T follicular helper cell (primary cell): ENCODE results near the gene LSM10.

Experiments
- DNase-seq: peaks from one replicate; pipeline ENCODE4 v3.0.0-alpha.2; 2020; ENCODE audit warnings: low read depth

The LSM10 gene

DNA sequence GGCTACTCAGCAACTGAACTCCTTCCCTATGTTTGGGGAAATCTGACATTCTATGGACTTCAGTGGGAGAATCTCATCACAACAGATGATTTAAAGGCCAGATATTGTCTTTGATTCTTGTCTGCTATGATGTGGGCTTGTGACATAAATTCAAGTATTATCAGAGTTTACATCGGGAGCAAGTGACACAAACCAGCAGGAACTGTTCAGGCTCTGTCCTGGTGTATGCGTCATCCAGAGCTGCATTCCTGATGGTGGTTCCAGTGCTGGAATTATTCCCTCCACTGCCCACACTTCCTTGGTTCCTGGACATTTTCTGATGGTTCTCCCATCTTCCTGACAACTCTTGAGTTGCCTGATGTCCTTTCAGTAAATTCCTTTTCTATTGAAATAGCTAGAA is 10.8 kb upstream of the LSM10 start:
- DNase-seq = no peak

DNA sequence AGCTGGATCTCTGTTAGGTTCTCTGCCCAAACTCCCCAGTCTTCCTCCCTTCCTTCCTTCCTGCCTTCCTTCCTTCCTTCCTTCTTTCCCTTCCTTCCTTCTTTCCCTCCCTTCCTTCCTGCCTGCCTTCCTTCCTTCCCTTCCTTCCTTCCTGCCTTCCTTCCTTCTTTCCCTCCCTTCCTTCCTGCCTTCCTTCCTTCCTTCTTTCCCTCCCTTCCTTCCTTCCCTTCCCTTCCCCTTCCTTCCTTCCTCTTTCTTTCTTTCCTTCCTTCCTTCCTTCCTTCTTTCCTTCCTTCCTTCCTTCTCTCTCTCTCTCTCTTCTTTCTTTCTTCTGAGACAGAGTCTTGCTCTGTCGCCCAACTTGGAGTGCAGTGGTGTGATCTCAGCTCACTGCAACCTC is 8.7 kb upstream of the LSM10 start:
- no peak for DNase-seq

DNA sequence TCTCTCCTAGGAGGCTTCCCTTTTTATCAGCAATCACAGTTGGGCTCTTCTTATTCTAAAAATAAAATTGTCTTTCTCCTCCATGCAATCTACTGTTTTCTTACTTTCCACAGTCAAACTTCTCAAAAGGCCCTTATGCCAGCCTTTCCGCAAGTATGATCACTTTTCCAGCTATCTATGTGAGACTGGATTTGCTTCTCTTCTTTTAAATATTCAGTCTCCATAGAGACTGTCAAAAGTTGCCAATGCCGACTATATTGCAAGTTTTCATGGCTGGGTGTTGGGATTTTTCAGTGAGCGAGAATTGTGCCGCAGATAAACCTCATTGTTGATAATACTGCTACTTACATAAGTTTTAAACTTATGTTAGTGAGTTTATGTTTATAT is 4.8 kb upstream of the LSM10 start:
- DNase-seq = no peak

DNA sequence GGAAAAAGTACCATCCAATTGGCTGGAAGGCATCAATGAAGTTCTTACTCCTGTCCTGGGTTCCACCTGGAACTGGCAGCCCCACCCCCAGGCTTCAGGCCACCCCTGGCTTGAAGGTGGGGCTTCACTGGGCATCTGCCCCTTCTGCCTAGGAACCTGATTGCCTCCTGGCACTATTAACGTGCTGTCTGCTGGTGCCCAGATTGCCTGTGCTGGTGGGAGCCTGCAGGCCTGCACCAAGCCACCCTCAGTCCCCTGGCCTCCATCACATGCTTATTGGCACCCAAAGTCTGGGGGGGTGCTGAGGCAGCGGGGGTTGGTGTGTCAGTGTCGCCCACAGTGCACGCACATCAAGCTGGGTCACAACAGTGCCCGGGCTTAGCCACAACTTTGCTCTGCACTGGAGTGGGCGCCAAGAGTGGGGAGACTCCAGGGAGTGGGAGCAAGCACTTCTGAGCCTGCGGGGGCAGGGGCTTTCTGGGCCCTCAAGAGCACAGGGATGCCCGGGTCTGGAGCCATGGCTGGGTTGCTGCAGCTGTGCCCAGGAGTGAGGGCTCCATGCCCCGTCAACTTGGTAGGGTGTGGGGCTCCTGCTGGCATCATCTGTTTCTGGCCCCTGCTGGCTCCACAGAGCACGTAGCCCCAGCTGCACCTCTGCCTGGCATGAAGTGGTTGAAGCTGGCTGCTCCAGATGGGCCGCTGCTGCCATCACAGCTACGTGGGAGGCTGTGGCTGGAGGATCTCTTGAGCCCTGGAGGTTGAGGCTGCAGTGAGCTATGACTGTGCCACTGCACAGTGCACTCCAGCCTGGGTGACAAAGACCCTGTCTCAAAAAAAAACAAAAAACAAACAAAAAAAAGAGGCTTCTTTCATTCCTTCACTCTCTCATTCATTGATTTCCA is 4.1 kb upstream of the LSM10 start:
- no peak for DNase-seq

DNA sequence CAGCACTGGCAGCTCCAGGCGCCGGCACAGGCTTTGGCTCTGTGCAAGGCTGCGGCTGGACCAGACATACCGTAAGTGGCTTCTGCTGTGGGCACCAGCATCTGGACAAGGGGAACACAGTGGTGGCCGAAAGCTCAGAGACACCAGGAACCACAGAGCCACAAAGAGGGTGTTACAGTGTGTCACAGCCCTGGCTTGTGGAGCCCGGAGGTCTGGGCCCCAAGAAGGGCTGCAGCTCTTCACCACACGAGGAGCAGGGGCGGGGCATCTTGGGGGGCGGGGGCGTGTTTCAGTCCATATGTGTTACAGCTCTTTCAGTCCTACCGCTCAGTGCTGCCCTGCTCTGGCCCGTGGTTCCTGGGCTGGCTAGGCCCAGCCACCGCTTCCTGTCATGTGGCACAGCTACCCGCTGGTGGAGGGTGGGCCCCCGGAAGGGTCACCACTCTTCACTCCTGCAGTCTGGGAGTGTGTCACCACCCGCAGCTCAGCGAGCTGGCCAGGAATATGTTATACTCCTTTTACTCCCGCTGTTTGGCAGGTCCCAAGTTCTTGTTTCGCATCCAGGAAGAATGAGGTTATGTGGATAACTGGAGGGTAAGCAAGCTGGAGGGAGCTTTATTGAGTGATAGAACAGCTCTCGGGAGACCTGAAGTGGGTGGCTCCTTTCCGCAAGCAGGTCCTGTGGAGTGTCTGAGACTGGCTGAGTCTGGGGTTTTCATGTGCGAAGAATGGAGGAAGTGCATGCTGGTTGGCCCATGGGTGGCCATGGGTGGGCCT is 3.3 kb upstream of the LSM10 start:
- DNase-seq = no peak

DNA sequence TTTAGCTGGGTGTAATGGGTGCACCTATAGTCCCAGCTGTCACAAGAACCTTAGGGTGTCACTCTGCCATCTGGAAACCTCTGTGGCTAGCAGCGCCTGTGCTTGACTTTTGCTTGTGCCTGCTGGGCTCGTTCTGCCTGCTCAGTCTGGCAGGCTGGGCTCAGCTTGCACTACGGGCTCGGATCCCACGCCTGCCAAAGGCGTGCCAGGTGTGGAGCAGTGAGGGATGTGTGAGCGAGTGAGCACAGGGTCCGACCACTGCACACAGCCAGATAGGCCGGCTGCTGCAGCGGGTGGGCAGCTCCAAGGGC is 2.8 kb upstream of the LSM10 start:
- no peak for DNase-seq

DNA sequence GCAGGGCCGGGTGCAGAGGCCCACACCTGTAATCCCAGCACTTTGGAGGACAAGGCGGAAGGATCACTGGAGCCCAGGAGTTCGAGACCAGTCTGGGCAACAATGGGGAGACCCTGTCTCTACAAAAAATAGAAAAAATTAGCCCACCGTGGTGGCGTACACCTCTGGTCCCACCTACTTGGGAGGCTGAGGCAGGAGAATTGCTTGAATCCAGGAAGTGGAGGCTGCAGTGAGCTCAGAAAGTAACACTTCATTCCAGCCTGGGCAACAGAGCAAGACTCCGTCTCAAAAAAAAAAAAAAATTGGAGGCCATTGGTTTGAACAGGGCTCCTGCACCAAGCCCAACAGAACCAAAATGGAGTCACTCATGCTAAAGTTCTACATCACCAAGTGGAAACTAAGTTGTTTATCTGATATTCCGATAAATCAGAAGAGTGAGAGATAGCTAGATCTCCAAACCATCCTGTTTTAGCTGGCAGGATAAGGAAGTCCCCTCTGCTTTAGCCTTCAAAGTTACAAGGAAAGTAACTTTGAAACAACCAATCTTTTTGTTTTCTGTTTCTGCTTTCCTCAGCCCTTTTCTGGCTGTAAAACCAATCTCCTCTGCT is 766 bp upstream of the LSM10 start:
- DNase-seq = no peak

DNA sequence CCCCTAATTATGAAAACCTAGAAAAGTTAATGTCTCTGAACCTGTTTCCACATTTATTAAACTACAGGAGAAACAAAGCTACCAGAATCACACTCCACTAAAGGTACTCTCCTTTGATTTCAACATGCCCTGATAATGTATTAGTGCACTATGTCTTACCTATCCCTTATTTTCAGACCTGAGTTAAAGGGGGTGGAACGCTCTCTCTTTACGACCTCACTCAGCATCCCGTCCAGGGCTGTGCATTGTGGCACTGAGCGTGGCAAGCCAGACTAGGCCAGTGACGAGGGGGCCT is 678 bp downstream of the LSM10 start:
- DNase-seq = no peak

DNA sequence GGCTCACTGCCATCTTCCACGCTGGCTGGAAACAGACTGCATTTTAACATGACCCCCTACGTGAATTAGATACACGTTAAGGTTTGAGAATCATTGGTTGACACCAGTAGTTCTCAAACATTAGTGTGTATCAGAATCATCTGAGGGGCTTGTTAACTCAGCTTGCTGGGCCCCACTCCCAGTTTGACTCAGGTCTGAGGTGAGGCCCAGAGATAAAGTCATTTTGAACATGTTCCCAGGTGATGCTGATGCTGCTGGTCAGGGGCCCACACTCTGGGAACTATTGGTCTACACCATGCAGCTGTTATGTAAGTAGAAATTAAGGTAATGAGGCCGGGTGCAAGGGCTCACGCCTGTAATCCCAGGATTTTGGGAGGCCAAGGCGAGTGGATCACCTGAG is 1.3 kb downstream of the LSM10 start:
- no peak for DNase-seq

DNA sequence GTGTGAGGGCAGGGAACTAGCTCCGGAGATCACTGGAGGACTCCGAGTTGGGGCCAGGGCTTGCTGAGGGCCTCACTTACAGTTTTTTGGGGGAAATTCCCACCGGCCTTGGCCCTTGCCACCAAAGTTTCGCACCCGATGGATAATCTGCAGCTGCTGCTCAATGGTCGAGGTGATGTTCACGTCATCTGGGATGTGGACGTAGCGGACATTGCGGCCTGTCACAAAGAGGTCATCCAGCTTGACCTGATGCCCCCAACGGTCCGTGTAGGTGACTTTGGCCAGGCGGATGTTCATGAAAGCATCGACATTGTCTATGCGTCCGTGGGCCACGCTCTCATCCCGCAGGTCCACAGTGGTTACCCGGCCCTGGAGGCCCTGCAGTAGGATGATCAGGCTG is 4.0 kb downstream of the LSM10 start:
- no peak for DNase-seq

DNA sequence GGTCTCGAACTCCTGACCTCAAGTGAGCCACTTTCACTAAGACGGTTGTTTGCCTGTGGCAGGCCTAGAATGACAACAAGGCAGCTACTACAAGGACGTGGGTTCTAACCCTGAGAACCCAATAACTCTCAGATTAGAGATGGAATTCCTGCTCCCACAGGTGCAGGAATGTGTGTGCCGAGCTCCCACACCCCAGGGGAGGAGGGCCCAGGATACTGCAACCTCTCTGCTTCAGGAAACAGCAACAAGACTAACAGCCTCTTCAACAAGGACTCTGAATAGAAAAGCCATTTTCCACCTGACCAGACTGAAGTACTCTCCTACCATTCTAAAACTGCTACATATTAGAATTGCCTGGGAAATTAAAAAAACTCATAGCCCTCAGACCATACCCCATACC is 4.9 kb downstream of the LSM10 start:
- DNase-seq = no peak

DNA sequence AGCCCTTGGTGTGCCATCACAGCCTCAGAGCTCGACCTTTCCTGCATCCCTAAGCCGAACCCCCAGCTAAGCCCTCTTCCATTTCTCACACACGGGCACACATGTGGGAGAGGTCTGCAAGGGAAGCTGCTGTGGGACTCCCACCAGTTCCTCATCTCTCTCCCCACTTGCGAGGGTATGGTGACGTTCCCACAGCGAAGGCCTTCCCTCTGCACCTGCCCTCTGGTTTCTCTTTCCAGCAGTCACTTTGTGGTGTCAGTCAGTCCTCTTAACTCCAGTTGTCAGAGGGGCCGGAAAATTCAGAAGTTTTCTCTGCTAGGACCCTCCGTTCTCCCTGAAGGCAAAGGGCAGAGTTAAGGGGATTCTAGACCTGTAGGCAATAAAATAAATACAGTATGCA is 6.4 kb downstream of the LSM10 start:
- no peak for DNase-seq

DNA sequence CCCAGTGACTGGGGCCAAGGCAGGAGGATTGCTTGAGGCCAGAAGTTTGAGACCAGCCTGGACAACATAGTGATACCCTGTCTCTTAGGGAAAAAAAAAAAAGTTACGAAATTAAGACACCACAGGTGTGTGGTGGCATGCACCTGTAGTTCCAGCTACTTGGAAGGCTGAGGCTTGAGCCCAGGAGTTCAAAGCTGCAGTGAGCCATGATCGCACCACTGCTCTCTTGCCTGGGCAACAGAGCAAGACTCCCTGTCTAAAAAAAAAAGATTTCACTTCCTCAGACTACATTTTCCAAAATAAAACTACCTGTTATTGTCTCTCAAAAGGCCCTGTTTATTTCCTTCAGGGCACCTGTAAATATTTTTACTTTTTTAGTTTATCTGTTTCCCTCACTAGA is 7.3 kb downstream of the LSM10 start:
- DNase-seq = no peak

DNA sequence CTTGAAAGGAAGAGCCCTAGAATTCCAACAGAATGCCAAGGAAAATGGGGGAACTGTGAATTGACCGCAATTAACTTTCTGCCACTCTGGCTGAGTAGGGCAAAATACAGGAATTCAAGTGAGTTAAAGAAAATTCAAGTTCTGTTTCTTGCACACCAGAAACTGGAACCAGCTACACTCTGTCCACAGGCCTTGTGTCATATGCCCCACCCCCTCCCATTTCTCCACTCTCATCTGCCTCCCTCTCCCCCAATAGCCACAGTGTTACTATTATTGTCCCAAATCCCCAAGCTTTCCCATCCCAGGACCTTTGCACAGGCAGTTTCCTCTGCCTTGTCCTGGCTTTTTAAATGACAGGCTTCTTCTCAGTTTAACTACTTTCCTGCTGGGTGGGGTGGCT is 7.7 kb downstream of the LSM10 start:
- DNase-seq = no peak

DNA sequence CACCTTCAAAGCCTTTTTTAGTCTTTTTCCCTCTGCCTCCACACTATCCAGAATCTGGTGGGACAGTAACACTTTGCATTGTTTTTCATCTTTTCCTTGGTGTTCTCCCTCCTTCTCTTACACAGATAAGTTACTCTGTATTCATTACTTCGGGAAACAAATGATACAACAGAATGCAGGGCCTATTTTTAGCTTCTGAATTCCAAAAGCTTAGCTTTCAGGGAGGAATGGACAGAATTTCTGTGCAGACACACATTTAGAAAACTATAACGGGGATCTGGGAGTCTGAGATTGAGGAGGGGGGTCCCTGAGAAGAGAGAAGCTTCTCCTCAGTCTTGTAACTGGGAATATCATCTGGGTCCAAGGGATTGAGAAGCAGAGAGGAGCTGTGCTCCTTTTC is 8.4 kb downstream of the LSM10 start:
- DNase-seq = no peak

DNA sequence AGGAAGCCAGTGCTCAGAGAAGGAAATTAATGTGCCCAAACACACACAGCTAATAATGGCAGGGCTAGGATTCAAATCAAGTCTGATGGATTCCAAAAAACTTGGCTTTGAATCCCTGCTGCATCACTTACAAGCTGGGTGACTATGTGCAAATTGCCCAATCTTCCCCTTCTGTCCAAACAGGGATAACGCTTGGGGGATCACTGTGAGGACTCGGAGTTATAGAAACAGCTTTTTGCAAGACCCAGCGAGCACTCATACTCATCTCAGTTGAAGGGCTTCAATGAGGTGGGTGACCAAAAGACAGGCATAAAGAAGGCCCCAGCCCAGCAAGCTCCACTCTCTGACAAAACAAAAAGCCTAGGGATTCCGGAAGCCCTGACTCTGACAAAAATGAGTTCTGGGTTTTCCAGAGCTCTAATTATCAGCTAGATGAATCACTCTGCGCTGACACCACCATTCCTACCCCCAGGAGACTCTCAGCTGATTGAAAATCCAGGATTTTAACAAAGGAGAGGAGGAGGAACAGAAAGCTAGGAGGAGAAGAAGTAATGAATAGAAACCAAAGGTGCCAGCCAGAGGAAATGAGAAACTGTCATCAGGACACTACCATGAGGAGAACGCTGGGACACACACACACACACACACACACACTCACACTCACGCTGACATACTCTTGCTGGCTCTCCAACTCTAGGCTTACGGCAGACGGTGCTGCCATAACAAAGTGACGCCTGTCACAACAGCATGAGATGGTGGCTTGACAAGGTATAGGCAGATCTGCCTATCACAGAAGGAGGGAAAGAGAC is 10.4 kb downstream of the LSM10 start:
- DNase-seq = no peak

DNA sequence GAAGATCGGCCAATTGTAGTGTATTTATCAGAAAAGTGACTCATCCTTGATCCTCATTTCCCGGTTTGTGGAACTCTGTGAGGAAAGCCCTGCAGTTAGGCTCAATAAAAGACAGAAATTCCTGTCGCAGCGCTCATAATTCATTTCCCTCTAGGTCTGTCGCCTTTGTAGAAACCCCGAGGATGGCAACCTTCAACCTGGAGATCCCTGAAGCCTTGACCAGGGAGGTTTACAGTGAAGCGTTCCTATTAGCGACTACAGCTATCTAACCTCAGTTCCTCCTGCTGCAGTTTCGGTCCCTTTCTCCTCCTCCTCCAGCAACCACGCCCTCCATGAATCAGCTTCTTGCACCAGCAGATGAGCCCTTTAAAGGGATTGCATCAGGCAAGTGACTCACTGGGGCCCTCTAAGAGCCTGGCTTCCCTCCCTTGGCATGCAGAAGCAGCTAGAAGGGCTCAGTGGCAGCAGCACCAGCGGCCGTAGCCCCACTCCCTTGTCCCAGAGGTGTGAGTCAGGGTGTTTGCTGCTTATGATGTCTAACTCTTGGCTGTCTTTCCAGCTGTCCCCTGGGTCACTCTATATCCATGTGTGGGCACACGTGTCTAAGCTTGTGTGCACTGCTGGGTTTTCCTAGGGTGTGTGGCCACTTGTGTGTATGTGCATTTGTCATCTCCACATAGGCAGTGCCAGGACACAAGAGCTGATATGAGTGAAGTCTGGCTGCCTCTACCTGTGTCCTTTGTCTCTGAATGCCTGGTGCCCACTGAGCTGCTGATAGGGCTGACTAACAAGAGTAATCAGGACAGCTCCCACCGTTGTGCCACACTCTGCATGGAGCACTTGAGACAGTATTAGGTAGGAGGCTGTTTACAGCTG is 11.2 kb downstream of the LSM10 start:
- DNase-seq = peak; percentile 79

DNA sequence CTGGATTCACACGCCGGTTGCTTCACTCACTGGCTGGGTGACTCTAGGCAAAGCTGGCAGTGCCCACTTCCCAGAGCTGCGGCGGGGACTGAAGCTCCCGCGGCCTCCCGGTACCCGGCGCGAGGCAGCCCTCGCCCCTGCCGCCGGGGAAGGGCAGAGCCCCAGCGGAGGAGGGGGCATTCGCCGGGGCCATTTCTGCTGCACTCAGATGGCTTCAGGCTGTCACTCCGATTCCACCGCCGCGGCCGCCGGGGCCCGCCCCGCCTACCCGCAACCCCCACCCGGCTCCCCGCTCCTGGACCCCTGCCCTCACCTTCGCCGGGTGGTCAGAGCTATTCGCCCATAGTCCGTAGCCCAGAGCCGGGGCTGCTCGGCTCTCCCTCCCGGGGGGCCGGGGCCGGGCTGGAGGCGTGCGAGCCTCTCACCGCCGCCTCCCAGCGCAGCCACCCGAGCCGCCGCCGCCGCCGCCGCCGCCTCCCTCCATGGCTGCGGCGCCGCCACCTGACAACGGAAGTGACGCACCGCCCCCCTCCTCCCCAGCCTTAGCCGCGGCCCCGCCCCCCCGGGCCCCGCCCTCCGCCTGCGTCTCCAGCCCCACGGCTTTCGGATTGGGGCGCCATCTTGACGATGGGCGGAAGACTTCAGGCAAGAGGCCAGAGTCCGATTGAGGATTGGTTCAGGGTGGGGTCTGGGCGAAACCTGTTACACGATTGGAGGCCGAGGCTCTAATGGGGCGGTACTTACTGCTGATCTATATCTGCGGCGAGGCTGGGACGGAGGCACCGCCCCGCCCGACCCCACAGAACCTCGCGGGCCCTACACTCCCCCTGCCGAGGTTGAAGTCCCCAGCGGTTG is 12.1 kb downstream of the LSM10 start, which contains the start of gene STK40:
Gene STK40, minus strand, starts transcription at position 515 of the 855 bp plus-strand sequence. CDS start 24,592 bp downstream, outside the sequence.
- peak; percentile 99 for DNase-seq

DNA sequence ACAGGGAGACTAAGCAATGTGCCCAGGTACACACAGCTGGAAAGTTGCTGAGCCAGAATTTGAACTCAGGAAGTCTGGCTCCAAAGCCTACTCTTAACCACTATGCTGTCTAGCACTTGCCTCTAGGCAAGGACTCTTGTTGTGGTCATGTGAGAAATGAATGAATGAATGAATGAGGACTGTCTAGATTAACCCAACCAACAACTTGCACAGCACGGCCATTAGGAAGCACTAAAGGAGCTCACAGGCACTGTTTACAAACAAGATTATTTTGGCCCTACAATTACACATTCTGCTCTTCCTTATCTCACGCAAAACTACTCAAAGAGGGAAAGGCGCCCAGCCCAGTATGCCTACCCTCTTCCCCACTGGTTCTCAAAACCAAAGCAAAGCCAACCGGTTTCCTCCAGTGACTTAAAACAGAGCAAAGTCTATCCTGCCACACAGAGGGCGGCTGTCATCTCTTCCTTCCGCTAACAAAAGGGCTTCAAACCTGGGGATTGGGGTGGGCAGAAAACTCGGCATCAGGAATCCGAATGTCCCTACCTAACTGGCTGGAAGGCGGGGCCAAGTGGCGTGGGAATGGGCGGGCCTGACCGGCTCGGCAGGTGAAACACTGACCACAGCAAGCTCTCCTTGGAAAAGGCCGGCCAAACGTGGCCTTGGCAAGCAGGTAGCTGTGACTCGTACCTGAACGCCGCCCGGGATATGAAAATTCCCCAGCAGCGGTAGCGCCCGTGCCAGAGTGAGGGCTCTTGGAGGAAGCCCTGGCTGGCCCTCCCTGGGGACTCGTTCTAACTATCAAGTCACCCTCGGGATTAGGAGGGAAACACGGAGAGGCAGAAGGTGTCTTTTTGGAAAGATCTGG is 12.9 kb downstream of the LSM10 start:
- peak; percentile 28 for DNase-seq
